ENCODE data around the gene ZDHHC8.

Gene ZDHHC8

GRCh38 chr22:20187777-20188566 lies 56.4 kb downstream of the ZDHHC8 start:
- in situ Hi-C loops (cut with MboI; ENCODE audit: low sequenced_read_pairs) = no loop called here

DNA sequence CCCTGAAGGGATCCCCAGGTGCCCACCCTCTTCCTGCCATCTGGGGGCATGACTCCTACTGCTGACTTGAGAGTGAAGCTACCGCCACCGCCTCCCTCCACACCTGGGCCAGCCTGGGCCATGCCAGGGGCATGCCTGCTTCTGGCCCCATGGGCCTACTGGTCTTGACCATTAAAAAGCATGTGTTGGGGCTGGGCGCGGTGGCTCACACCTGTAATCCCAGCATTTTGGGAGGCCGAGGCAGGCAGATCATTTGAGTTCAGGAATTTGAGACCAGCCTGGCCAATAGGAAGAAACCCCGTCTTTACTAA lies 56.9 kb downstream of the ZDHHC8 start:
- in situ Hi-C loops (cut with MboI; ENCODE audit: low sequenced_read_pairs) = no loop called here

DNA sequence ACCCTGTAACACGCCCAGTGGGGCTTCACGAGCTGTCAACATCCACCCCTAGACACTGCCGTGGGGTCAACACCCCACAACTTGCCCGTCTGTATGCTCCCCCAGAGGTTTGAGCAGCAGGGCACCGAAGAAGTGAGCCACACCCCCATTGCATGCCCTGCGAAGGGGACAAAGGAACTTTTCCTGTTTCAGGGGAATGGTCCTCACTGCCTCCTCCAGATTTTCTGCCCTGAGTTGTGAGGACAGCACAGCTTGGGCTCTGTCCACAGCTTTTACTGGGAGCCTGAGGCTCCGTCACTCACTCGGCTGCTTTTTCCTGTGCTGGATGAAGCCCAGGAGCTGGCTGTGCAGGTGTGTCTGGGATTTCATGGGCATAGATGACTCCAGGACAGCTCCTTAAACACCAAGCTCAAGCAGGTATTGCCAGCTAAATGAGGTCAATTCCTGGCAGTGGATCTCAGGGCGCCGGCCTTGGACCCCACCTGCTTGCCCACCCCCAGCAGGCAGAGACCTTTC lies 59.5 kb downstream of the ZDHHC8 start:
- in situ Hi-C loops (cut with MboI; ENCODE audit: low sequenced_read_pairs) = no loop called here

- in situ Hi-C loops (cut with MboI; ENCODE audit: low sequenced_read_pairs) = no loop called here
Observed at GRCh38 chr22:20191803-20192202, 60.2 kb downstream of the ZDHHC8 start.

- in situ Hi-C loops (cut with MboI; ENCODE audit: low sequenced_read_pairs) = no loop called here
Observed at GRCh38 chr22:20192293-20192971, 60.8 kb downstream of the ZDHHC8 start.

- in situ Hi-C loops (cut with MboI; ENCODE audit: low sequenced_read_pairs) = no loop called here
Observed at GRCh38 chr22:20192972-20193760, 61.6 kb downstream of the ZDHHC8 start.

- in situ Hi-C loops (cut with MboI; ENCODE audit: low sequenced_read_pairs) = no loop called here
Observed at GRCh38 chr22:20193761-20194494, 62.3 kb downstream of the ZDHHC8 start.

- in situ Hi-C loops (cut with MboI; ENCODE audit: low sequenced_read_pairs) = no loop called here
Observed at GRCh38 chr22:20194681-20195593, 63.3 kb downstream of the ZDHHC8 start.

DNA sequence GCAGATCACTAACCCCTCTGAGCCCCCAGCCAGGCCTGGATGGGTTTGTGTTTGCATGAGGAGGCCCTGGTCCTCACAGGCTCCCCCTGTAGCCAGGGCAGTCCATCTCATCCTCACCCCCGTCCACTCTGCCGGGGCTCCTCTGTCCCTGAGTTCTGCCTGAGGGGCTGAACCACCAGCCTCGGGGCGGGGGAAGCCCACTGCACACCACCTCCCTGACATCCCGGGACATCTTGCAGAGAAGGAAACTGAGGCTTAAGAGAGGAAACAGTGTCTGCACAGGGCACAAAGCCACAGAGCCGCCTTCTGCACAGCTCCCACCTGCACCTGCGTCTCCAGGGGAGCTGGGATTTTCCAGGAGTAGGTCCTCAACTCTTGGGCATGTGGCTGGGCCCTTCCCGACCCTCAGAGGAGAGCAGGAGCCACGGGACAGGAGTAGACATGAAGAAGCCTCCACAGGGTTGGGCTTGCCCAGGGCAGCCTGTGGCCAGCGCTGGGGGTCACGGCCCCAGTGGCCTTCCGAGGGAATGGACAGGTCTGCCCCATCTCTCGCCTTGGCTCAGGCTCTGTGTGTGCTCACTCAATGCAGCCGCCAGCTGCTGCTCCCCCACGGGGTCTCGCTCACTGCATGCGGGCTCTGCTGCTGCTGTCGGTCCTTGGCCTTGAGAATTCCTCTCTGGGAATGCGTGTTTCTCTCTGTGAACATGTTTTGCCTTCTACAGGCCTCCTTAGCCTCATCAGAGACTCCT lies 64.7 kb downstream of the ZDHHC8 start:
- in situ Hi-C loops (cut with MboI; ENCODE audit: low sequenced_read_pairs) = no loop called here

Data from HL-60/S4 (cell line).